ENCODE results near the gene NKAIN2. TPM values are rescaled to one million over a fixed set of nuclear protein-coding genes. Genes with fewer than 3 reads are reported as not detected.

The NKAIN2 gene
- total and polyA plus RNA-seq, 2 donors (not counting 3 experiments of a cell fraction or from before 2014, with no cell fraction given) = 0.03 TPM; not detected in 1

DNA sequence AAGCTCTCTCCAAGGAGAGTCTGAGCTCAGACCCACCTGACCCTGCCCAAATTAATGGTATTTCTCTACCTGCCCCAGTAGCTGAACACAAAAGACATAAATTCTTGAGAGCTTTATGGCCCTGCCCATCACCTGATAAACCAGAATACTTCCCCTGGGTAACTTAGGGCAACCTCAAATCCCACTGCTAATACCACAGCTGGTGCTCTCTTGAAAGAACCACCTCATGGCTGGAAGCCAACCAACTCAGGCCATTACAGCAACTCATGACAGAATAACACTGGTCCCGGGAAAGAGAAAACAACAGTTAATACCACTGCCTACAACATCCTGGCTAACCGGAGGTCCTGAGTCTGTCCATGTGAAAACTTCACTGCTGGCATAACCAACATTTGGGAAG is 328.6 kb downstream of the NKAIN2 start:
- CTCF ChIA-PET = interaction anchor here (1.3 kb wide), 1 partner anchor 1021 kb away, joined by 3 read pairs; the partner anchor contains the start of gene TPD52L1
- H3K4me3 ChIP-seq (replicated peaks in 1 of 3; ENCODE audit: insufficient read depth in 1 of 3, low read depth in 1 of 3, low read length in 3 of 3) = no peak overlapping the region
- no peaks in the 10 kb centered on the region for H3K79me2 ChIP-seq (ENCODE audit: control insufficient read depth, insufficient read depth, low read length)
- intact Hi-C loops (cut with micrococcal nuclease) = no loop called here
- TF ChIP-seq GATA2 (IDR thresholded peaks at IDR 0.05; ENCODE audit: insufficient read depth, insufficient read length, low read depth, low read length) = no peak
- TF ChIP-seq JUN (IDR thresholded peaks at IDR 0.05; ENCODE audit: borderline replicate concordance, insufficient read depth, insufficient read length, low read depth) = no peak
- TF ChIP-seq POLR2AphosphoS5 (IDR thresholded peaks at IDR 0.05; ENCODE audit: insufficient read depth, low read depth, low read length) = no peak
- TF ChIP-seq, protein P1, sequence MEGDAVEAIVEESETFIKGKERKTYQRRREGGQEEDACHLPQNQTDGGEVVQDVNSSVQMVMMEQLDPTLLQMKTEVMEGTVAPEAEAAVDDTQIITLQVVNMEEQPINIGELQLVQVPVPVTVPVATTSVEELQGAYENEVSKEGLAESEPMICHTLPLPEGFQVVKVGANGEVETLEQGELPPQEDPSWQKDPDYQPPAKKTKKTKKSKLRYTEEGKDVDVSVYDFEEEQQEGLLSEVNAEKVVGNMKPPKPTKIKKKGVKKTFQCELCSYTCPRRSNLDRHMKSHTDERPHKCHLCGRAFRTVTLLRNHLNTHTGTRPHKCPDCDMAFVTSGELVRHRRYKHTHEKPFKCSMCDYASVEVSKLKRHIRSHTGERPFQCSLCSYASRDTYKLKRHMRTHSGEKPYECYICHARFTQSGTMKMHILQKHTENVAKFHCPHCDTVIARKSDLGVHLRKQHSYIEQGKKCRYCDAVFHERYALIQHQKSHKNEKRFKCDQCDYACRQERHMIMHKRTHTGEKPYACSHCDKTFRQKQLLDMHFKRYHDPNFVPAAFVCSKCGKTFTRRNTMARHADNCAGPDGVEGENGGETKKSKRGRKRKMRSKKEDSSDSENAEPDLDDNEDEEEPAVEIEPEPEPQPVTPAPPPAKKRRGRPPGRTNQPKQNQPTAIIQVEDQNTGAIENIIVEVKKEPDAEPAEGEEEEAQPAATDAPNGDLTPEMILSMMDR (IDR thresholded peaks at IDR 0.05; ENCODE audit: extremely low read depth in 1 of 2, insufficient read depth in 1 of 2, low read depth in 1 of 2, low read length in 2 of 2) = no peak
- TF ChIP-seq POLR2A (IDR thresholded peaks at IDR 0.05; ENCODE audit: low read depth, low read length) = no peak
- TF ChIP-seq FOS (IDR thresholded peaks at IDR 0.05; ENCODE audit: borderline replicate concordance, insufficient read depth, low read length) = no peak
- no peak for TF ChIP-seq MYC (IDR thresholded peaks at IDR 0.05; ENCODE audit: low read depth, low read length)
- no peak for TF ChIP-seq EZH2 (IDR thresholded peaks at IDR 0.05; ENCODE audit: borderline replicate concordance, low read depth, low read length, severe bottlenecking)
- TF ChIP-seq, protein P2, sequence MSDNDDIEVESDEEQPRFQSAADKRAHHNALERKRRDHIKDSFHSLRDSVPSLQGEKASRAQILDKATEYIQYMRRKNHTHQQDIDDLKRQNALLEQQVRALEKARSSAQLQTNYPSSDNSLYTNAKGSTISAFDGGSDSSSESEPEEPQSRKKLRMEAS (IDR thresholded peaks at IDR 0.05; ENCODE audit: insufficient read depth, insufficient read length) = no peak
- H3K27me3 ChIP-seq (ENCODE audit: control insufficient read depth in 2 of 2, insufficient read depth in 2 of 2, low read length in 2 of 2) = no peaks in the 10 kb centered on the region
- no peak overlapping the region for H3K27ac ChIP-seq (ENCODE audit: insufficient read depth, low read depth, low read length)
- H2AFZ ChIP-seq (ENCODE audit: low read depth, low read length) = no peak overlapping the region
- H3K9me1 ChIP-seq (replicated peaks; ENCODE audit: control insufficient read depth, extremely low read depth, insufficient read depth, low read length) = no peaks in the 10 kb centered on the region
- FAIRE-seq (no peak), DNase-seq (ENCODE audit: low read depth, low spot score) (no peak)
- H3K9me3 ChIP-seq (replicated peaks; ENCODE audit: control insufficient read depth, insufficient read depth, low read length) = no peaks in the 10 kb centered on the region
- H4K20me1 ChIP-seq (replicated peaks; ENCODE audit: control insufficient read depth, extremely low read depth, insufficient read depth, low read length) = no peaks in the 10 kb centered on the region
- POLR2A ChIA-PET = no interaction called here
- no peaks in the 10 kb centered on the region for H3K36me3 ChIP-seq (ENCODE audit: control insufficient read depth in 2 of 2, extremely low read depth in 1 of 2, insufficient read depth in 2 of 2, low read length in 2 of 2)
- BruUV-seq (replicated peaks) = no TSS peak
- no peak overlapping the region for H3K4me2 ChIP-seq (ENCODE audit: insufficient read depth, low read length)
- H3K4me1 ChIP-seq (ENCODE audit: control insufficient read depth, extremely low read depth, insufficient read depth, low read length) = no peaks in the 10 kb centered on the region
- dilution Hi-C loops (cut with MboI; ENCODE audit: extremely low pct_ligation_motif_present, low sequenced_read_pairs) = no loop called here
- H3K9ac ChIP-seq (replicated peaks; ENCODE audit: extremely low read depth, insufficient read depth, low read length) = no peak overlapping the region
